OCI-LY7 (cell line): ENCODE data around the gene CAPN10. TPM values are rescaled to one million over a fixed set of nuclear protein-coding genes. Genes with fewer than 3 reads are reported as not detected.

Experiments used
- BruUV-seq: library from RNA; stranded (reverse); fragments of 400-500 nt; replicated peaks from 2 replicates; lab custom pipeline; 2021; lab: Mats Ljungman, UMichigan
- CTCF ChIA-PET: fragments of 300-600 bp; sonication (Branson Sonifier 250); formaldehyde crosslinking; loops from one replicate; lab custom pipeline; 2022; ENCODE audit warnings: antibody characterized with exemption; ENCODE audit not compliant: unreplicated experiment; lab: Charles Lee
- POLR2A ChIA-PET: fragments of 300-600 bp; sonication (Branson Sonifier 250); formaldehyde crosslinking; loops from one replicate; lab custom pipeline; 2022; ENCODE audit warnings: antibody characterized with exemption; lab: Charles Lee
- DNase-seq: peaks from one replicate; pipeline ENCODE4 v3.0.0-alpha.2; 2015; ENCODE audit warnings: low spot score
- H2AFZ ChIP-seq: fragments of 200-600 bp; sonication (generic), shearing (Covaris generic); 2 replicates; pipeline ENCODE4 v1.6.1; 2014; ENCODE audit warnings: mild to moderate bottlenecking, antibody characterized with exemption, low read length, moderate library complexity
- H3K27ac ChIP-seq: fragments of 200-600 bp; sonication (generic); 2 replicates; pipeline ENCODE4 v1.5.1; 2014; ENCODE audit warnings: mixed run types, low read depth, mild to moderate bottlenecking, moderate library complexity, low read length, inconsistent platforms; ENCODE audit not compliant: poor library complexity, severe bottlenecking
- H3K36me3 ChIP-seq: fragments of 200-600 bp; sonication (generic); 2 replicates; pipeline ENCODE4 v1.6.1; 2014; ENCODE audit warnings: mild to moderate bottlenecking, antibody characterized with exemption, low read length, moderate library complexity, mixed read lengths; ENCODE audit not compliant: insufficient read depth
- H3K4me1 ChIP-seq: fragments of 200-600 bp; sonication (generic); 2 replicates; pipeline ENCODE4 v1.5.1; 2014; ENCODE audit warnings: mild to moderate bottlenecking, low read length; ENCODE audit not compliant: insufficient read depth, poor library complexity, severe bottlenecking
- H3K4me2 ChIP-seq: fragments of 200-600 bp; sonication (generic); 2 replicates; pipeline ENCODE4 v1.6.1; 2014; ENCODE audit warnings: mild to moderate bottlenecking, low read length
- H3K4me3 ChIP-seq: fragments of 200-600 bp; sonication (generic); 2 replicates; pipeline ENCODE4 v1.5.1; 2014; ENCODE audit warnings: mild to moderate bottlenecking, low read depth, low read length; ENCODE audit not compliant: poor library complexity, severe bottlenecking
- H3K79me2 ChIP-seq: fragments of 200-600 bp; sonication (generic); 2 replicates; pipeline ENCODE4 v1.6.1; 2016; ENCODE audit warnings: low read depth, mild to moderate bottlenecking, low read length, moderate library complexity, mixed read lengths; ENCODE audit not compliant: insufficient read depth
- H3K9me2 ChIP-seq: fragments of 200-600 bp; sonication (generic); 2 replicates; pipeline ENCODE4 v1.6.1; 2016; ENCODE audit warnings: mild to moderate bottlenecking, low read length, mixed read lengths; ENCODE audit not compliant: insufficient read depth
- H3K9me3 ChIP-seq: fragments of 200-600 bp; sonication (generic); 2 replicates; pipeline ENCODE4 v1.6.1; 2014; ENCODE audit warnings: mild to moderate bottlenecking, mixed run types, low read length, mixed read lengths
- H4K20me1 ChIP-seq: fragments of 200-600 bp; sonication (generic); 2 replicates; pipeline ENCODE4 v1.6.1; 2014; ENCODE audit warnings: mild to moderate bottlenecking, antibody characterized with exemption, low read length, moderate library complexity, mixed read lengths; ENCODE audit not compliant: insufficient read depth
- EZH2phosphoT487 ChIP-seq: fragments of 200-600 bp; sonication (generic); IDR thresholded peaks from 2 replicates; pipeline ENCODE4 v1.6.1; 2018; ENCODE audit warnings: low read depth, borderline replicate concordance, mild to moderate bottlenecking, mixed run types, antibody characterized with exemption, low read length, moderate library complexity, mixed read lengths
- intact Hi-C: fragments of 100-400 bp; cut with micrococcal nuclease; formaldehyde crosslinking; loops from one replicate; pipeline ENCODE4 v1.10.0; 2022; ENCODE audit not compliant: unreplicated experiment
- total RNA-seq, 2 experiments: library from RNA; depleted of rRNA in 1 of 2; stranded (reverse); fragments of >200 nt in 1 of 2; shearing (Covaris generic) in 1 of 2; gene quantifications; 2 replicates each; pipeline ENCODE4 v1.2.3, GENCODE V29; 2014 to 2022
- TF ChIP-seq, protein P1 (sequence below): fragments of 200-600 bp; sonication (generic); conservative IDR thresholded peaks from 2 replicates; pipeline ENCODE4 v1.5.1; 2014; ENCODE audit warnings: mild to moderate bottlenecking, antibody characterized with exemption, low read length, moderate library complexity, mixed read lengths

CAPN10 gene
- total RNA-seq, 2 experiments from 2014 or later = 70.6 to 78.1 TPM

DNA sequence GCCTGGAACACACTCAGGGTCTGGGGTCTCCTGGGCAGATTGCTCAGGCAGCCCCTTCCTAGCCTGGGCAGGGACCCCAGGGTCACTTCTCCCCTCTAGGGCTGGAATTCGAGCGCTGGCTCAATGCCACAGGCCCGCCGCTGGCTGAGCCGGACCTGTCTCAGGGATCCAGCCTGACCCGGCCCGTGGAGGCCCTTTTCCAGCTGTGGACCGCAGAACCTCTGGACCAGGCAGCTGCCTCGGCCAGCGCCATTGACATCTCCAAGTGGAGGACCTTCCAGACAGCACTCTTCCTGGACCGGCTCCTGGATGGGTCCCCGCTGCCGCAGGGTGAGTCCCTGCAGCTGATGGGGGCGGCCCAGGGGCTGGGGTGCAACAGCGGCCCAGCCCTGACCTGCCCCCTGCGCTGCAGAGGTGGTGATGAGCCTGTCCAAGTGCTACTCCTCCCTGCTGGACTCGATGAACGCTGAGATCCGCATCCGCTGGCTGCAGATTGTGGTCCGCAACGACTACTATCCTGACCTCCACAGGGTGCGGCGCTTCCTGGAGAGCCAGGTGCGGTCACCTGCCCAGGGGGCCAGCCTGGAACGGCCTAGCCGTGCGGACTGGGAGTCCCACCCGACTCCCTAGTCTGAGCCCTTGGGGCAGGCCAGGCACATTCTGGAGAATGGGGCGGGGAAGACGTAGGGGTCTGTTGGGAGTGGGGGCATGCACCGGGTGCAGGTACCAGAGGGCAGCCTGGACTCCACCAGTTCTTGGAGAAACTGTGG, 9.9 kb upstream of the CAPN10 start:
- peaks cover 60% of the 10 kb centered on the region for H3K36me3 ChIP-seq
- DNase-seq = no peak
- intact Hi-C loops = no loop called here
- H3K27ac ChIP-seq = no peak overlapping the region
- TF ChIP-seq, protein P1, sequence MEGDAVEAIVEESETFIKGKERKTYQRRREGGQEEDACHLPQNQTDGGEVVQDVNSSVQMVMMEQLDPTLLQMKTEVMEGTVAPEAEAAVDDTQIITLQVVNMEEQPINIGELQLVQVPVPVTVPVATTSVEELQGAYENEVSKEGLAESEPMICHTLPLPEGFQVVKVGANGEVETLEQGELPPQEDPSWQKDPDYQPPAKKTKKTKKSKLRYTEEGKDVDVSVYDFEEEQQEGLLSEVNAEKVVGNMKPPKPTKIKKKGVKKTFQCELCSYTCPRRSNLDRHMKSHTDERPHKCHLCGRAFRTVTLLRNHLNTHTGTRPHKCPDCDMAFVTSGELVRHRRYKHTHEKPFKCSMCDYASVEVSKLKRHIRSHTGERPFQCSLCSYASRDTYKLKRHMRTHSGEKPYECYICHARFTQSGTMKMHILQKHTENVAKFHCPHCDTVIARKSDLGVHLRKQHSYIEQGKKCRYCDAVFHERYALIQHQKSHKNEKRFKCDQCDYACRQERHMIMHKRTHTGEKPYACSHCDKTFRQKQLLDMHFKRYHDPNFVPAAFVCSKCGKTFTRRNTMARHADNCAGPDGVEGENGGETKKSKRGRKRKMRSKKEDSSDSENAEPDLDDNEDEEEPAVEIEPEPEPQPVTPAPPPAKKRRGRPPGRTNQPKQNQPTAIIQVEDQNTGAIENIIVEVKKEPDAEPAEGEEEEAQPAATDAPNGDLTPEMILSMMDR = no peak
- TF ChIP-seq EZH2phosphoT487 = no peak
- H4K20me1 ChIP-seq = 0 out of 2 replicates have a peak, but pooled peaks cover 4% of the 10 kb centered on the region
- no peaks in the 10 kb centered on the region for H3K9me3 ChIP-seq
- BruUV-seq = no TSS peak
- no peak overlapping the region for H3K4me3 ChIP-seq
- no peaks in the 10 kb centered on the region for H3K9me2 ChIP-seq
- ChIA-PET POLR2A (interaction anchor here (1.1 kb wide), 1 partner anchor 9 kb away, joined by 4 read pairs; no protein-coding TSS in a partner anchor), CTCF (no interaction called here)
- peaks cover 30% of the 10 kb centered on the region for H3K4me1 ChIP-seq
- H3K79me2 ChIP-seq = peaks cover 20% of the 10 kb centered on the region; the same call in 1 of the 2 replicates
- no peak overlapping the region for H2AFZ ChIP-seq
- no peak overlapping the region for H3K4me2 ChIP-seq

DNA sequence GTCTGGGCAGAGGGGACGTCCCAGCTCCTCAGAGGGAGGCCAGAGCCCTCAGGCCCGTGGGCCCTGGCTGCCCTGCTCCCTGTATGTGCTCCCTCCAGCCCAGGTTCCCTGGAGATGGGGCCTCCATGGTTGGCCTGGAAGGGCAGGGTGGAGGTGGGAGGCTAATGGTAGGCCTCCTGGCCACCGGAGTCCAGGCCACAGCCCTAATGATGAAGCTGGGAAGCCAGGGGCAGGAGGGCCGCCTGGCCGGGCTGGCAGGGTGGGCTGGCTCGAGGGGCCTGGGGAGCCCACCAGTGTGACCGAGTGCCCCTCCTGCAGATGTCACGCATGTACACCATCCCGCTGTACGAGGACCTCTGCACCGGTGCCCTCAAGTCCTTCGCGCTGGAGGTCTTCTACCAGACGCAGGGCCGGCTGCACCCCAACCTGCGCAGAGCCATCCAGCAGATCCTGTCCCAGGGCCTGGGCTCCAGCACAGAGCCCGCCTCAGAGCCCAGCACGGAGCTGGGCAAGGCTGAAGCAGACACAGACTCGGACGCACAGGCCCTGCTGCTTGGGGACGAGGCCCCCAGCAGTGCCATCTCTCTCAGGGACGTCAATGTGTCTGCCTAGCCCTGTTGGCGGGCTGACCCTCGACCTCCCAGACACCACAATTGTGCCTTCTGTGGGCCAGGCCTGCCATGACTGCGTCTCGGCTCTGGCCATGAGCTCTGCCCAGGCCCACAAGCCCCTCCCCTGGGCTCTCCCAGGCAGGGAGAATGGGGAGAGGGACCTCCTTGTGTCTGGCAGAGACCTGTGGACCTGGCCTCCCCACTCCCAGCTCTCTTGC, 9.0 kb upstream of the CAPN10 start:
- Histone ChIP-seq H3K4me1 (peaks cover 38% of the 10 kb centered on the region), H3K27ac (no peak overlapping the region), H3K79me2 (peaks cover 29% of the 10 kb centered on the region), H2AFZ (no peak overlapping the region), H3K9me2 (no peaks in the 10 kb centered on the region), H3K36me3 (peaks cover 69% of the 10 kb centered on the region), H3K4me2 (no peak overlapping the region), H3K9me3 (no peaks in the 10 kb centered on the region), H3K4me3 (no peak overlapping the region), H4K20me1 (0 out of 2 replicates have a peak, but pooled peaks cover 4% of the 10 kb centered on the region)
- DNase-seq = no peak
- intact Hi-C loops = no loop called here
- ChIA-PET POLR2A (interaction anchor here (1.2 kb wide), 1 partner anchor 9 kb away, joined by 3 read pairs; the partner anchor contains the start of gene CAPN10), CTCF (no interaction called here)
- TF ChIP-seq EZH2phosphoT487 = no peak
- TF ChIP-seq, protein P1 = no peak
- BruUV-seq = no TSS peak
